ENCODE measurements around the gene ZNF501. TPM values are rescaled to one million over a fixed set of nuclear protein-coding genes. Genes with fewer than 3 reads are reported as not detected.

The ZNF501 gene
- polyA plus RNA-seq, 1 donor from 2014 or later, result 5.6 TPM

GRCh38 chr3:44712455-44713075, 16.9 kb upstream of the ZNF501 start, which contains the start of gene ZNF502 (continued):
- TF ChIP-seq CTCF (IDR thresholded peaks at IDR 0.05; ENCODE audit: poor library complexity, severe bottlenecking), result peak; percentile 66

- Histone ChIP-seq H3K9ac (ENCODE audit: low read length) (no peak overlapping the region), H3K36me3 (ENCODE audit: insufficient read depth, low read length) (peaks cover 26% of the 10 kb centered on the region)
Observed at GRCh38 chr3:44721231-44722102, 8.0 kb upstream of the ZNF501 start.

More at GRCh38 chr3:44721231-44722102, 8.0 kb upstream of the ZNF501 start:
- no peaks in the 10 kb centered on the region for H3F3A ChIP-seq (ENCODE audit: insufficient read depth, low read length, poor library complexity, severe bottlenecking)
- H3K4me2 ChIP-seq (ENCODE audit: low read length), result no peak overlapping the region
- H3K9me2 ChIP-seq (ENCODE audit: insufficient read depth, low read length), result no peaks in the 10 kb centered on the region
- H2AFZ ChIP-seq (ENCODE audit: low read depth, low read length), result no peak overlapping the region
- TF ChIP-seq REST (IDR thresholded peaks at IDR 0.05; ENCODE audit: borderline replicate concordance) (no peak), POLR2AphosphoS5 (IDR thresholded peaks at IDR 0.05) (no peak), MXI1 (conservative IDR thresholded peaks at IDR 0.05; ENCODE audit: poor library complexity, severe bottlenecking) (no peak), TAF1 (IDR thresholded peaks at IDR 0.05; ENCODE audit: low read depth) (no peak), RAD21 (conservative IDR thresholded peaks at IDR 0.05) (no peak), SMC3 (conservative IDR thresholded peaks at IDR 0.05; ENCODE audit: poor library complexity) (no peak), CTCF (IDR thresholded peaks at IDR 0.05; ENCODE audit: poor library complexity, severe bottlenecking) (no peak), EP300 (conservative IDR thresholded peaks at IDR 0.05; ENCODE audit: poor library complexity, severe bottlenecking) (no peak), EZH2 (IDR thresholded peaks at IDR 0.05; ENCODE audit: borderline replicate concordance, insufficient read depth, low read length, poor library complexity, severe bottlenecking) (no peak)
- no peak overlapping the region for H3K4me3 ChIP-seq (ENCODE audit: low read length)
- H3K27me3 ChIP-seq (ENCODE audit: insufficient read depth, low read depth, low read length), result no peaks in the 10 kb centered on the region
- H3K27ac ChIP-seq (ENCODE audit: low read length), result no peak overlapping the region
- no peaks in the 10 kb centered on the region for H3K79me2 ChIP-seq (replicated peaks; ENCODE audit: insufficient read depth, low read length)
- no peaks in the 10 kb centered on the region for H4K20me1 ChIP-seq (ENCODE audit: insufficient read depth)
- H3K9me3 ChIP-seq (ENCODE audit: low read length), result peaks cover 40% of the 10 kb centered on the region

Data from neural cell (in vitro differentiated cells).